Naive thymus-derived CD4-positive, alpha-beta T cell (primary cell): ENCODE data around the gene ZNF48. TPM values are rescaled to one million over a fixed set of nuclear protein-coding genes. Genes with fewer than 3 reads are reported as not detected.
A peak's percentile ranks its signal among the peaks of the same experiment; 100 is the strongest.

Source experiments
- ATAC-seq: fragments of 150-1000 bp; cut with Tn5 transposase; 2 replicates; pipeline ENCODE4 v1.10.0; 2021; ENCODE audit warnings: mild to moderate bottlenecking, moderate library complexity
- CTCF ChIA-PET: fragments of 350-600 bp; sonication (Branson Sonifier 250); formaldehyde crosslinking; loops from one replicate; lab custom pipeline; 2021; ENCODE audit warnings: antibody characterized with exemption; lab: Charles Lee
- POLR2A ChIA-PET: fragments of 350-600 bp; sonication (Branson Sonifier 250); formaldehyde crosslinking; loops from one replicate; lab custom pipeline; 2021; ENCODE audit warnings: antibody characterized with exemption, inconsistent platforms; lab: Charles Lee
- DNase-seq, 9 donors: peaks; one replicate each; pipeline versions ENCODE4 v3.0.0 to v3.0.0-alpha.2; 2020 to 2022; ENCODE audit warnings: mixed read lengths in 1 of 9
- H3K27ac ChIP-seq: one replicate; pipeline ENCODE4 v1.7.0; 2013; ENCODE audit warnings: mild to moderate bottlenecking, low read depth, low read length, moderate library complexity
- H3K27me3 ChIP-seq, 2 donors: one replicate each; pipeline ENCODE4 v1.7.0; 2013; ENCODE audit warnings: low read length in 2 of 2, mild to moderate bottlenecking in 2 of 2, moderate library complexity in 2 of 2; ENCODE audit not compliant: control insufficient read depth in 2 of 2, insufficient read depth in 2 of 2
- H3K36me3 ChIP-seq, 3 experiments: 1 replicate in 2 of 3; 2 replicates in 1 of 3; pipeline ENCODE4 v1.7.0; 2013; ENCODE audit warnings: low read length in 3 of 3, mild to moderate bottlenecking in 3 of 3, moderate library complexity in 1 of 3; ENCODE audit not compliant: insufficient read depth in 3 of 3, control insufficient read depth in 2 of 3
- H3K4me1 ChIP-seq, 2 donors: one replicate each; pipeline ENCODE4 v1.7.0; 2013; ENCODE audit warnings: low read length in 2 of 2, mild to moderate bottlenecking in 2 of 2, moderate library complexity in 1 of 2; ENCODE audit not compliant: control insufficient read depth in 2 of 2, insufficient read depth in 2 of 2
- H3K4me3 ChIP-seq: 2 replicates; pipeline ENCODE4 v1.7.0; 2013; ENCODE audit warnings: mild to moderate bottlenecking, low read length
- H3K9me3 ChIP-seq, 3 experiments: 1 replicate in 2 of 3; 2 replicates in 1 of 3; pipeline ENCODE4 v1.7.0; 2013; ENCODE audit warnings: low read length in 3 of 3; ENCODE audit not compliant: control insufficient read depth in 2 of 3
- H3K27ac Mint-ChIP-seq, 9 donors: one replicate each; pipeline ENCODE4 v1.8.0; 2020 to 2022; ENCODE audit warnings: mixed read lengths in 9 of 9, mild to moderate bottlenecking in 8 of 9, moderate library complexity in 5 of 9, inconsistent platforms in 2 of 9
- H3K27me3 Mint-ChIP-seq, 5 donors: one replicate each; pipeline ENCODE4 v1.8.0; 2021 to 2022; ENCODE audit warnings: mixed read lengths in 5 of 5, mild to moderate bottlenecking in 1 of 5
- H3K36me3 Mint-ChIP-seq, 5 donors: one replicate each; pipeline ENCODE4 v1.8.0; 2020 to 2022; ENCODE audit warnings: mixed read lengths in 5 of 5, mild to moderate bottlenecking in 3 of 5, inconsistent platforms in 1 of 5
- H3K4me1 Mint-ChIP-seq, 7 donors: one replicate each; pipeline ENCODE4 v1.8.0; 2020 to 2022; ENCODE audit warnings: mixed read lengths in 7 of 7, mild to moderate bottlenecking in 3 of 7, inconsistent platforms in 1 of 7
- H3K4me3 Mint-ChIP-seq, 10 donors: one replicate each; pipeline ENCODE4 v1.8.0; 2020 to 2022; ENCODE audit warnings: mild to moderate bottlenecking in 10 of 10, mixed read lengths in 10 of 10, moderate library complexity in 6 of 10, inconsistent platforms in 2 of 10
- H3K9me3 Mint-ChIP-seq, 11 donors: one replicate each; pipeline ENCODE4 v1.8.0; 2020 to 2022; ENCODE audit warnings: mixed read lengths in 11 of 11, mild to moderate bottlenecking in 4 of 11, inconsistent platforms in 1 of 11, moderate library complexity in 1 of 11
- intact Hi-C, 2 donors: fragments of 100-400 bp; cut with micrococcal nuclease; formaldehyde crosslinking; loops; one replicate each; pipeline ENCODE4 v1.15.1; 2023
- polyA plus RNA-seq, 2 donors: library from polyadenylated mRNA; unstranded; fragments of 300-500 nt; fragmentation: Illumina TruSeq; gene quantifications; one replicate each; pipeline ENCODE4 v1.2.3, GENCODE V29; 2021
- total RNA-seq, 6 experiments: library from RNA in 5 of 6; stranded (reverse) in 5 of 6; gene quantifications; 1 replicate in 5 of 6; 2 replicates in 1 of 6; pipeline ENCODE4 v1.2.3 and lab custom pipeline; 2021 to 2026

ZNF48 gene
- 10 to 100 TPM in 3 of 5 experiments, 1 to 10 TPM in 2; 6.0 to 16.0 (median 15.6) TPM for total RNA-seq
- polyA plus RNA-seq: 10 to 100 TPM in 1 of 2 donors, 1 to 10 TPM in 1; 6.0 to 10.9 TPM
- 14.0 reads per million, percentile 43 among the genes with 10 or more reads in this experiment for total RNA-seq (lab: John Stamatoyannopoulos, UW)

GRCh38 chr16:30395155-30395991, at the start of gene ZNF48:
ZNF48 (plus strand) TSS chr16:30395420; CDS start chr16:30395795, 375 bp downstream.
- peaks cover 23 to 39% (median 32%) of the 10 kb centered on the region in 7 donors for H3K4me1 Mint-ChIP-seq
- peak within 1 kb of the TSS; percentile 69 to 95 (median 83) for H3K27ac Mint-ChIP-seq
- H3K36me3 Mint-ChIP-seq: peaks cover 0 to 7% (median 4%) of the 10 kb centered on the region in 5 donors
- peak within 1 kb of the TSS; percentile 85 to 92 (median 88) for H3K4me3 Mint-ChIP-seq
- H3K4me3 ChIP-seq: peak within 1 kb of the TSS; percentile 80
- ATAC-seq: peak; percentile 80
- no peaks in the 10 kb centered on the region for H3K9me3 ChIP-seq
- H3K36me3 ChIP-seq: peaks cover 0 to 18% (median 0%) of the 10 kb centered on the region in 3 experiments
- H3K27me3 ChIP-seq: no peaks in the 10 kb centered on the region
- POLR2A ChIA-PET: interaction anchor here (0.7 to 14.0 kb wide), 13 partner anchors 9 to 330 kb away, joined by 3 to 254 read pairs (median 4); partner anchors contain the start of genes ALDOA, MYL11, SEPTIN1 and TBC1D10B
- CTCF ChIA-PET: interaction anchor here (0.8 to 1.3 kb wide), 6 partner anchors 12 to 34 kb away, joined by 3 to 5 read pairs (median 4); partner anchors contain the start of genes DCTPP1, SEPTIN1 and ZNF771
- DNase-seq: peak; percentile 33 to 72 (median 45)
- H3K4me1 ChIP-seq: peaks cover 14 to 22% of the 10 kb centered on the region in 2 donors
- H3K27me3 Mint-ChIP-seq: no peaks in the 10 kb centered on the region
- intact Hi-C loops: loop anchor here (1.0 to 2.0 kb wide), 5 partner anchors 12 to 25 kb away; partner anchors contain the start of genes ZNF771 (in 2 of the 2), SEPTIN1 (in 1 of the 2) and TBC1D10B (in 1 of the 2)
- H3K9me3 Mint-ChIP-seq: no peaks in the 10 kb centered on the region
- peak within 1 kb of the TSS; percentile 71 for H3K27ac ChIP-seq

GRCh38 chr16:30346286-30346685, 48.9 kb upstream of the ZNF48 start:
- no peak overlapping the region for H3K4me3 ChIP-seq
- DNase-seq: peak in 1 of 9 donors; percentile 17
- ChIA-PET POLR2A (no interaction called here), CTCF (no interaction called here)
- intact Hi-C loops: no loop called here
- no peaks in the 10 kb centered on the region for H3K9me3 ChIP-seq
- H3K36me3 Mint-ChIP-seq: peaks cover 0 to 5% (median 4%) of the 10 kb centered on the region in 5 donors
- no peaks in the 10 kb centered on the region for H3K27me3 Mint-ChIP-seq
- no peak overlapping the region for H3K4me3 Mint-ChIP-seq
- no peaks in the 10 kb centered on the region for H3K9me3 Mint-ChIP-seq
- peaks cover 0 to 12% (median 3%) of the 10 kb centered on the region in 3 experiments for H3K36me3 ChIP-seq
- H3K27ac ChIP-seq: no peak overlapping the region
- no peaks in the 10 kb centered on the region for H3K27me3 ChIP-seq
- H3K27ac Mint-ChIP-seq: peak overlapping the region in 4 of 9 donors; percentile 15 to 46 (median 30)
- peaks cover 0 to 18% (median 4%) of the 10 kb centered on the region in 7 donors for H3K4me1 Mint-ChIP-seq
- no peak for ATAC-seq
- H3K4me1 ChIP-seq: no peaks in the 10 kb centered on the region

GRCh38 chr16:30348113-30348512, 47.1 kb upstream of the ZNF48 start:
- Histone ChIP-seq H3K36me3 (peaks cover 0 to 30% (median 21%) of the 10 kb centered on the region in 3 experiments), H3K4me1 (no peaks in the 10 kb centered on the region), H3K4me3 (no peak overlapping the region), H3K27me3 (no peaks in the 10 kb centered on the region), H3K27ac (no peak overlapping the region), H3K9me3 (no peaks in the 10 kb centered on the region)
- Mint-ChIP-seq H3K36me3 (peaks cover 0 to 15% (median 4%) of the 10 kb centered on the region in 5 donors), H3K4me1 (peaks cover 0 to 20% (median 5%) of the 10 kb centered on the region in 7 donors), H3K9me3 (no peaks in the 10 kb centered on the region), H3K27ac (peak overlapping the region in 1 of 9 donors; percentile 60), H3K27me3 (no peaks in the 10 kb centered on the region), H3K4me3 (no peak overlapping the region)
- ATAC-seq: no peak
- ChIA-PET POLR2A (interaction anchor here (0.8 to 0.9 kb wide), 2 partner anchors 35 to 220 kb away, joined by 3 to 6 read pairs; no protein-coding TSS in a partner anchor), CTCF (no interaction called here)
- DNase-seq: no peak
- intact Hi-C loops: no loop called here

GRCh38 chr16:30348929-30349328, 46.3 kb upstream of the ZNF48 start:
- DNase-seq (no peak), ATAC-seq (no peak)
- Mint-ChIP-seq H3K9me3 (no peaks in the 10 kb centered on the region), H3K27me3 (no peaks in the 10 kb centered on the region), H3K4me1 (peaks cover 0 to 25% (median 13%) of the 10 kb centered on the region in 7 donors), H3K4me3 (no peak overlapping the region), H3K36me3 (peaks cover 0 to 15% (median 4%) of the 10 kb centered on the region in 5 donors), H3K27ac (peak overlapping the region in 3 of 9 donors; percentile 36 to 87 (median 36))
- Histone ChIP-seq H3K27ac (no peak overlapping the region), H3K4me3 (no peak overlapping the region), H3K9me3 (no peaks in the 10 kb centered on the region), H3K4me1 (peaks cover 3 to 5% of the 10 kb centered on the region in 2 donors), H3K36me3 (peaks cover 0 to 39% (median 22%) of the 10 kb centered on the region in 3 experiments), H3K27me3 (no peaks in the 10 kb centered on the region)
- POLR2A ChIA-PET: interaction anchor here (0.9 to 1.5 kb wide), 2 partner anchors 13 to 220 kb away, joined by 5 to 6 read pairs; no protein-coding TSS in a partner anchor
- intact Hi-C loops: no loop called here
- CTCF ChIA-PET: no interaction called here

GRCh38 chr16:30349675-30350074, 45.5 kb upstream of the ZNF48 start:
- no peaks in the 10 kb centered on the region for H3K9me3 ChIP-seq
- H3K4me1 Mint-ChIP-seq: peaks cover 0 to 31% (median 21%) of the 10 kb centered on the region in 7 donors
- peaks cover 9 to 13% of the 10 kb centered on the region in 2 donors for H3K4me1 ChIP-seq
- ChIA-PET POLR2A (interaction anchor here (0.9 to 1.5 kb wide), 3 partner anchors 12 to 53 kb away, joined by 3 to 5 read pairs (median 3); no protein-coding TSS in a partner anchor), CTCF (interaction anchor here (0.6 to 1.0 kb wide), 3 partner anchors 59 to 300 kb away, joined by 3 to 5 read pairs (median 5); no protein-coding TSS in a partner anchor)
- peak overlapping the region in 8 of 9 donors; percentile 27 to 87 (median 56) for H3K27ac Mint-ChIP-seq
- no peak overlapping the region for H3K27ac ChIP-seq
- H3K27me3 ChIP-seq: no peaks in the 10 kb centered on the region
- H3K4me3 ChIP-seq: no peak overlapping the region
- no peaks in the 10 kb centered on the region for H3K9me3 Mint-ChIP-seq
- no peaks in the 10 kb centered on the region for H3K27me3 Mint-ChIP-seq
- peaks cover 0 to 40% (median 22%) of the 10 kb centered on the region in 3 experiments for H3K36me3 ChIP-seq
- no peak for ATAC-seq
- no peak overlapping the region for H3K4me3 Mint-ChIP-seq
- DNase-seq: no peak
- intact Hi-C loops: no loop called here
- peaks cover 0 to 16% (median 4%) of the 10 kb centered on the region in 5 donors for H3K36me3 Mint-ChIP-seq
